Keratinocyte (primary cell): ENCODE data around the gene ITFG1. TPM values are rescaled to one million over a fixed set of nuclear protein-coding genes. Genes with fewer than 3 reads are reported as not detected.

Experiments used
- DNase-seq: peaks from one replicate; pipeline ENCODE4 v3.0.0-alpha.2; 2011; ENCODE audit warnings: low read depth, missing footprints, low spot score
- FAIRE-seq: peaks from 2 replicates; lab custom pipeline; 2011; peaks lifted over from hg19 to GRCh38; lab: Jason Lieb, UNC
- H2AFZ ChIP-seq: 2 replicates; pipeline ENCODE4 v1.6.0; 2012; ENCODE audit warnings: low read length, control low read depth, inconsistent platforms; ENCODE audit not compliant: control insufficient read depth
- H3K27ac ChIP-seq: 2 replicates; pipeline ENCODE4 v1.5.1; 2011; ENCODE audit warnings: low read length; ENCODE audit not compliant: control insufficient read depth, insufficient read depth
- H3K27me3 ChIP-seq: 3 replicates; pipeline ENCODE4 v1.6.0; 2011; ENCODE audit warnings: low read length; ENCODE audit not compliant: control insufficient read depth, insufficient read depth; ENCODE audit errors: extremely low read depth
- H3K36me3 ChIP-seq, 2 experiments: 2 replicates in 1 of 2; 3 replicates in 1 of 2; pipeline ENCODE4 v1.5.1; 2011; ENCODE audit warnings: low read length in 2 of 2, mild to moderate bottlenecking in 1 of 2; ENCODE audit not compliant: control insufficient read depth in 2 of 2, insufficient read depth in 2 of 2; ENCODE audit errors: extremely low read depth in 1 of 2
- H3K4me1 ChIP-seq: 3 replicates; pipeline ENCODE4 v1.5.1; 2011; ENCODE audit warnings: low read length; ENCODE audit not compliant: control insufficient read depth, insufficient read depth; ENCODE audit errors: extremely low read depth
- H3K4me2 ChIP-seq: 3 replicates; pipeline ENCODE4 v1.6.0; 2011; ENCODE audit warnings: low read depth, low read length; ENCODE audit not compliant: control insufficient read depth, insufficient read depth; ENCODE audit errors: extremely low read depth
- H3K4me3 ChIP-seq, 3 experiments: fragments of 200-600 bp in 1 of 3; sonication (generic) in 1 of 3; 2 replicates in 2 of 3; 3 replicates in 1 of 3; pipeline ENCODE4 v1.5.1; 2011 to 2016; ENCODE audit warnings: low read length in 3 of 3, mild to moderate bottlenecking in 3 of 3, control low read depth in 2 of 3, inconsistent platforms in 1 of 3, low read depth in 1 of 3, mixed read lengths in 1 of 3, mixed run types in 1 of 3, moderate library complexity in 1 of 3; ENCODE audit not compliant: control insufficient read depth in 2 of 3, insufficient read depth in 2 of 3; ENCODE audit errors: extremely low read depth in 1 of 3
- H3K79me2 ChIP-seq: 2 replicates; pipeline ENCODE4 v1.6.0; 2012; ENCODE audit warnings: low read length; ENCODE audit not compliant: control insufficient read depth, insufficient read depth
- H3K9ac ChIP-seq: 3 replicates; pipeline ENCODE4 v1.6.0; 2011; ENCODE audit warnings: low read length; ENCODE audit not compliant: control insufficient read depth, insufficient read depth; ENCODE audit errors: extremely low read depth
- H3K9me1 ChIP-seq: 3 replicates; pipeline ENCODE4 v1.6.0; 2011; ENCODE audit warnings: low read length; ENCODE audit not compliant: control insufficient read depth, insufficient read depth; ENCODE audit errors: extremely low read depth
- H3K9me3 ChIP-seq: 2 replicates; pipeline ENCODE4 v1.5.1; 2012; ENCODE audit warnings: low read depth, low read length; ENCODE audit not compliant: control insufficient read depth
- H4K20me1 ChIP-seq: 3 replicates; pipeline ENCODE4 v1.6.0; 2011; ENCODE audit warnings: low read length; ENCODE audit not compliant: control insufficient read depth, insufficient read depth; ENCODE audit errors: extremely low read depth
- CTCF ChIP-seq, 3 experiments: IDR thresholded peaks in 1 of 3; conservative IDR thresholded peaks in 1 of 3; optimal IDR thresholded peaks in 1 of 3; 2 replicates in 2 of 3; 3 replicates in 1 of 3; pipeline versions ENCODE3 to v1.5.1; 2011; ENCODE audit warnings: low read length in 3 of 3, mild to moderate bottlenecking in 3 of 3, moderate library complexity in 2 of 3, control low read depth in 1 of 3, inconsistent platforms in 1 of 3; ENCODE audit not compliant: insufficient read depth in 2 of 3; ENCODE audit errors: extremely low read depth in 1 of 3
- EZH2 ChIP-seq: IDR thresholded peaks from one replicate; pipeline ENCODE4 v1.6.1; 2012; ENCODE audit warnings: inconsistent platforms, mild to moderate bottlenecking, low read length, moderate library complexity
- dilution Hi-C: fragments of 300-500 bp; cut with MboI; formaldehyde crosslinking; loops from one replicate; pipeline ENCODE4 v1.7.0; 2020; ENCODE audit warnings: low sequenced_read_pairs; ENCODE audit not compliant: extremely low pct_ligation_motif_present
- polyA plus RNA-seq, 5 experiments: library from polyadenylated mRNA; depleted of rRNA in 3 of 5; stranded (reverse) in 3 of 5; stranded (forward) in 1 of 5; unstranded in 1 of 5; fragments of >200 nt; gene quantifications; 1 replicate in 1 of 5; 2 replicates in 3 of 5; 3 replicates in 1 of 5; pipeline versions ENCODE4 v1.2.1 to v1.2.3, GENCODE V29; 2011 to 2012; ENCODE audit warnings: missing spikeins in 2 of 5, low read depth in 1 of 5, low replicate concordance in 1 of 5

ITFG1 gene
- polyA plus RNA-seq, 1 donor (not counting 4 experiments of a cell fraction or from before 2014, with no cell fraction given) = 83.8 TPM

- FAIRE-seq = no peak
- Histone ChIP-seq H3K27me3 (no peaks in the 10 kb centered on the region), H3K79me2 (peaks cover 20% of the 10 kb centered on the region), H3K36me3 (peaks cover 3 to 5% of the 10 kb centered on the region in 2 experiments), H3K4me1 (peaks cover 24% of the 10 kb centered on the region), H3K27ac (no peak overlapping the region), H4K20me1 (no peaks in the 10 kb centered on the region), H3K4me2 (no peak overlapping the region), H3K9me3 (no peaks in the 10 kb centered on the region), H3K9me1 (no peaks in the 10 kb centered on the region), H3K9ac (no peak overlapping the region), H3K4me3 (no peak overlapping the region), H2AFZ (no peak overlapping the region)
- no peak for DNase-seq
- no peak for TF ChIP-seq EZH2
- TF ChIP-seq CTCF (optimal IDR thresholded peaks at IDR 0.05 in 1 of 3, IDR thresholded peaks at IDR 0.05 in 1 of 3, conservative IDR thresholded peaks at IDR 0.05 in 1 of 3; ENCODE audit: extremely low read depth in 1 of 3, insufficient read depth in 2 of 3, low read length in 3 of 3) = no peak
- dilution Hi-C loops = no loop called here
These were observed 2.5 kb downstream of the ITFG1 start for GRCh38 chr16:47458331-47458730.

DNA sequence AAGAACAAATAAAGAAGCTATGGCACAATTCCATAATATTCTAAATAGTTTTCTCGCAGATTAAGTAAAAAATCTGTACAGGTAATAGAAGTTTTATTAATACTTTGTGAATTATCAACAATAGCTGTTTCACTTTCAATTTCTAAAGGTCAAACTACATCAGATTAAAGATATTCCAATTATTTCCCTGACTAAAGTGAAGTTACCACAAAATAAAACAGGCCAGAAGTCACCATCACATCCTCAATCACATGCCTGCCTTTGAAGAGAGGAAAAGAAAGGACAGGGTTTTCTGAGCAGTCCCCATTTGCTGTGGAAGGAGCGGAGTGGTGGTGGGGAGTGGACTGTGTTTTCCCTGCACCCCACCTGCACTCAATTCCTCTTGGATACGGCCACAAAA, 11.1 kb downstream of the ITFG1 start:
- Histone ChIP-seq H3K27me3 (no peaks in the 10 kb centered on the region), H3K9me1 (no peaks in the 10 kb centered on the region), H3K36me3 (peaks cover 8 to 15% of the 10 kb centered on the region in 2 experiments), H2AFZ (no peak overlapping the region), H3K79me2 (no peaks in the 10 kb centered on the region), H3K9me3 (no peaks in the 10 kb centered on the region), H3K9ac (no peak overlapping the region), H3K4me3 (no peak overlapping the region), H3K4me1 (no peaks in the 10 kb centered on the region), H3K27ac (no peak overlapping the region), H4K20me1 (no peaks in the 10 kb centered on the region), H3K4me2 (no peak overlapping the region)
- TF ChIP-seq EZH2 (no peak), CTCF (optimal IDR thresholded peaks at IDR 0.05 in 1 of 3, IDR thresholded peaks at IDR 0.05 in 1 of 3, conservative IDR thresholded peaks at IDR 0.05 in 1 of 3; ENCODE audit: extremely low read depth in 1 of 3, insufficient read depth in 2 of 3, low read length in 3 of 3) (no peak)
- no peak for FAIRE-seq
- dilution Hi-C loops = no loop called here
- no peak for DNase-seq
